ENCODE measurements around the gene TWF2. TPM values are rescaled to one million over a fixed set of nuclear protein-coding genes. Genes with fewer than 3 reads are reported as not detected.

TWF2 gene
- total and polyA plus RNA-seq, 2 of the 13 experiments (the other 11 are each of a cell fraction or from before 2014, with no cell fraction given) = 45.5 to 108 TPM

- TF ChIP-seq, protein P1, sequence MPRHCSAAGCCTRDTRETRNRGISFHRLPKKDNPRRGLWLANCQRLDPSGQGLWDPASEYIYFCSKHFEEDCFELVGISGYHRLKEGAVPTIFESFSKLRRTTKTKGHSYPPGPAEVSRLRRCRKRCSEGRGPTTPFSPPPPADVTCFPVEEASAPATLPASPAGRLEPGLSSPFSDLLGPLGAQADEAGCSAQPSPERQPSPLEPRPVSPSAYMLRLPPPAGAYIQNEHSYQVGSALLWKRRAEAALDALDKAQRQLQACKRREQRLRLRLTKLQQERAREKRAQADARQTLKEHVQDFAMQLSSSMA (CRISPR knock-in tag; IDR thresholded peaks at IDR 0.05) = no peak
- TF ChIP-seq ZNF280B (CRISPR knock-in tag; IDR thresholded peaks at IDR 0.05; ENCODE audit: borderline replicate concordance) = no peak
- TF ChIP-seq MXD4 (CRISPR knock-in tag; IDR thresholded peaks at IDR 0.05) = peak; percentile 36; the same call in 1 of the 2 replicates
- TF ChIP-seq RCOR2 (CRISPR knock-in tag; IDR thresholded peaks at IDR 0.05) = peak; percentile 61; the same call in 1 of the 2 replicates
- TF ChIP-seq HCFC1 (IDR thresholded peaks at IDR 0.05; ENCODE audit: low read depth, low read length) = no peak
- peak; percentile 75; the same call in 1 of the 2 replicates for TF ChIP-seq PHF21A (CRISPR knock-in tag; IDR thresholded peaks at IDR 0.05)
- TF ChIP-seq GABPB1 (CRISPR knock-in tag; IDR thresholded peaks at IDR 0.05) = no peak; the same call in 1 of the 2 replicates
- no peak for TF ChIP-seq KLF9 (CRISPR knock-in tag; IDR thresholded peaks at IDR 0.05; ENCODE audit: low read depth)
- no peak for TF ChIP-seq ZNF619 (CRISPR knock-in tag; IDR thresholded peaks at IDR 0.05)
- TF ChIP-seq ZNF510 (CRISPR knock-in tag; IDR thresholded peaks at IDR 0.05; ENCODE audit: low read depth) = no peak
- TF ChIP-seq, protein P2, sequence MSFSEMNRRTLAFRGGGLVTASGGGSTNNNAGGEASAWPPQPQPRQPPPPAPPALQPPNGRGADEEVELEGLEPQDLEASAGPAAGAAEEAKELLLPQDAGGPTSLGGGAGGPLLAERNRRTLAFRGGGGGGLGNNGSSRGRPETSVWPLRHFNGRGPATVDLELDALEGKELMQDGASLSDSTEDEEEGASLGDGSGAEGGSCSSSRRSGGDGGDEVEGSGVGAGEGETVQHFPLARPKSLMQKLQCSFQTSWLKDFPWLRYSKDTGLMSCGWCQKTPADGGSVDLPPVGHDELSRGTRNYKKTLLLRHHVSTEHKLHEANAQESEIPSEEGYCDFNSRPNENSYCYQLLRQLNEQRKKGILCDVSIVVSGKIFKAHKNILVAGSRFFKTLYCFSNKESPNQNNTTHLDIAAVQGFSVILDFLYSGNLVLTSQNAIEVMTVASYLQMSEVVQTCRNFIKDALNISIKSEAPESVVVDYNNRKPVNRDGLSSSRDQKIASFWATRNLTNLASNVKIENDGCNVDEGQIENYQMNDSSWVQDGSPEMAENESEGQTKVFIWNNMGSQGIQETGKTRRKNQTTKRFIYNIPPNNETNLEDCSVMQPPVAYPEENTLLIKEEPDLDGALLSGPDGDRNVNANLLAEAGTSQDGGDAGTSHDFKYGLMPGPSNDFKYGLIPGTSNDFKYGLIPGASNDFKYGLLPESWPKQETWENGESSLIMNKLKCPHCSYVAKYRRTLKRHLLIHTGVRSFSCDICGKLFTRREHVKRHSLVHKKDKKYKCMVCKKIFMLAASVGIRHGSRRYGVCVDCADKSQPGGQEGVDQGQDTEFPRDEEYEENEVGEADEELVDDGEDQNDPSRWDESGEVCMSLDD (CRISPR knock-in tag; IDR thresholded peaks at IDR 0.05; ENCODE audit: borderline replicate concordance) = no peak
- TF ChIP-seq RXRA (CRISPR knock-in tag; IDR thresholded peaks at IDR 0.05) = peak; percentile 81
- TF ChIP-seq NFE2L2 (IDR thresholded peaks at IDR 0.05; ENCODE audit: low read length) = no peak
- TF ChIP-seq ATF2 (CRISPR knock-in tag; IDR thresholded peaks at IDR 0.05) = no peak
- TF ChIP-seq SMAD1 (CRISPR knock-in tag; IDR thresholded peaks at IDR 0.05; ENCODE audit: borderline replicate concordance, low read depth) = no peak; the same call in 1 of the 2 replicates
- peak; percentile 68 for TF ChIP-seq ZMYM4 (CRISPR knock-in tag; IDR thresholded peaks at IDR 0.05)
- no peak for TF ChIP-seq ZNF768 (CRISPR knock-in tag; IDR thresholded peaks at IDR 0.05)
- TF ChIP-seq, protein P3, sequence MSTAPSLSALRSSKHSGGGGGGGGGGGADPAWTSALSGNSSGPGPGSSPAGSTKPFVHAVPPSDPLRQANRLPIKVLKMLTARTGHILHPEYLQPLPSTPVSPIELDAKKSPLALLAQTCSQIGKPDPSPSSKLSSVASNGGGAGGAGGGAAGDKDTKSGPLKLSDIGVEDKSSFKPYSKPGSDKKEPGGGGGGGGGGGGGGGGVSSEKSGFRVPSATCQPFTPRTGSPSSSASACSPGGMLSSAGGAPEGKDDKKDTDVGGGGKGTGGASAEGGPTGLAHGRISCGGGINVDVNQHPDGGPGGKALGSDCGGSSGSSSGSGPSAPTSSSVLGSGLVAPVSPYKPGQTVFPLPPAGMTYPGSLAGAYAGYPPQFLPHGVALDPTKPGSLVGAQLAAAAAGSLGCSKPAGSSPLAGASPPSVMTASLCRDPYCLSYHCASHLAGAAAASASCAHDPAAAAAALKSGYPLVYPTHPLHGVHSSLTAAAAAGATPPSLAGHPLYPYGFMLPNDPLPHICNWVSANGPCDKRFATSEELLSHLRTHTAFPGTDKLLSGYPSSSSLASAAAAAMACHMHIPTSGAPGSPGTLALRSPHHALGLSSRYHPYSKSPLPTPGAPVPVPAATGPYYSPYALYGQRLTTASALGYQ (CRISPR knock-in tag; IDR thresholded peaks at IDR 0.05) = 0 out of 2 replicates have a peak, but pooled peaks have one; percentile 12
- TF ChIP-seq ZSCAN30 (CRISPR knock-in tag; IDR thresholded peaks at IDR 0.05) = no peak
Observed at GRCh38 chr3:52238193-52238760, 681 bp downstream of the TWF2 start (continued).
